IPS-NIHi7 (cell line): ENCODE results near the gene SCN10A.

Source experiments
- DNase-seq: peaks from one replicate; pipeline ENCODE4 v3.0.0; 2012; ENCODE audit warnings: mixed read lengths; ENCODE audit errors: extremely low spot score

The SCN10A gene

DNA sequence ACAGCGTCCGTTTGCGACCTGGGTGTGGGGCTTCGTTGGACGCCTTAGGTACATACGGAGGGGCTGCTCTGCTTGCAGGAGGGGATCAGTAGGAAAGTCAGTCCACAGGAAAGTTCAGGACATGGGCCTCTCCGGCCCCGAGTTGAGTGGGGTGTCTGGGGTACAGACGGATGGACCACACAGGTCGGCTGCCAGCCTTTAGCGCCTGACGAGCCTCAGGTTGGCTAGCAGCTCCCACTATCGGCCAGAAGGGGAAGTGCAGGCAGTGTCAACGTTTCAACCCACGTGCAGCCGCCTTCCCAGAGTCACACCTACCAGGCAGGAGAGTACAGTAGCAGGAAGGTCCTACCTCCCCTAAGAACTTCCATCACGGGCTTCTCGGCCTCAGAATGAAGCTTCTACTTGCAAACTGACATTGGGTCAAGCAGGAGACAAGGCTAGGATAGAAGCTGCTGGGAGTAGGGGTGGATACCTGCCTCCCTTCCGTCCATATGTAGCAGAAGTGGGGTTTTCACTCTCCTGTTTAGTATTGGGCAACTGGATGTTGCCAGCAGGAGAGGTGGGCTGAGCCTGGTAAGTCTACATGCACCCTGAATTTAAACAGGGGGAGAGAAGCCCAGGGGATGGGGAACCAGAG is 164.7 kb downstream of the SCN10A start:
- peak; percentile 84 for DNase-seq

DNA sequence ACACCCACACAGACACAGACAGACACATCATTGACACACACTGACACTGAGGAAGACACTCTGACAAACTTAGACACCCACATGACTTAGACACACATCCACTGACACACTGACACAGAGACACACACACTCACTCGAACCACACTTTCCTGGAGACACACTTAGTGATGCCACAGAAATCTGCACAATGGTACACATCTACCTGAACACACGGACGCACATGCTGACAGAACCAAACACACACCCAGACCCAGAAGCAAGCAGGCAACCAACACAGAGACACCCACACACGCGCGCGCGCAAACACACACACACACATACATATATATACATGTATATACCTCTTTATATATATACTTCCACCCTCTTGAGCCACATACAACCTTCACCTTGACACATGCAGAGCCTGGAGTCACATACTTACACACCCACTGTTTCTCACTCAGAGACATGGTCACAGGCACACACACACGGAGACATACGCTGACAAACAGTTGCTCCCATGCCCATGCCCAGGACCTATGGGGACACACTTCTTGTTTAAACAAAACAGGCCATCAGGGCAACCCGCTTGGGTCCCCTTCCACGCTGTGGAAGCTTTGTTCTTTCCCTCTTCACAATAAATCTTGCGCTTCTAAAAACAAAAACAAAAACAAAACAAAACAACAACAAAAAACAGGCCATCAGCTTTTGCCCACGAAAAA is 165.6 kb downstream of the SCN10A start:
- peak; percentile 2 for DNase-seq

DNA sequence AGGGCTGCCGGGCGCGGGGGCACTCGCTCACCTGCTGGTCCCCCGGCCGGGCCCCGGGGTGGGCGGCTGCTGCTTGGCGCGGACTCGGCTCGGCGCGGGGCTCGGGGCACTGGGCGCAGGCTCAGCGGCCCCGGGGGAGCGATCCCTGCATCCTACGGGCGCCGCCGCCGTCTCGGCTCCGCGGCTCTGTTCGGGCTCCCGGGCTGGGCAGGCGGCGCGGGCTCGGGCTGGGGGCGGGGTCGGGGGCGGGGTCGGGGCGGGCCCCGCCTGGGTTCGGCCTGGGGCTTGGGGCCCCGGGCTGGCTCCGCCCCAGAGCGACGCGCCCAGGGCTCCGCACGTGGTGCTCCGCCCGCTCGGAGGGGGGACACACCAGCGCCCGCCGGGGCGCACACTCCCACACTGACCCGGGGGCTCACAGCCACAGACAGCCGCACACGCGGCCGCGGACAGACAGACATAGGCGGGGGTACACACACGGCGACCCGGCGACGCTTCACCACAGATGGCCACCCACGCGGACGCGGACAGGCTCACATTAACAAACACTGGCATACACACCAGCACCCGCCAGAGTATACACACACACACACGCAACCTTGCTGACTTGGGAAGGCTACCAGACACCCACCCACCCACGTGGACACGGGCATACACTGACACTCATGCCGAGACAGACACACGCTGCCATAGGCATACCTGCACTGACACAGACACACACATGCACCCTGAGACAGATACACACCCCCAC is 166.3 kb downstream of the SCN10A start, which contains the start of gene SCN5A:
TSS of gene SCN5A (minus strand) at position 188 of the 748 bp plus-strand sequence. CDS start 16,380 bp downstream, outside the sequence.
- peak; percentile 93 for DNase-seq

DNA sequence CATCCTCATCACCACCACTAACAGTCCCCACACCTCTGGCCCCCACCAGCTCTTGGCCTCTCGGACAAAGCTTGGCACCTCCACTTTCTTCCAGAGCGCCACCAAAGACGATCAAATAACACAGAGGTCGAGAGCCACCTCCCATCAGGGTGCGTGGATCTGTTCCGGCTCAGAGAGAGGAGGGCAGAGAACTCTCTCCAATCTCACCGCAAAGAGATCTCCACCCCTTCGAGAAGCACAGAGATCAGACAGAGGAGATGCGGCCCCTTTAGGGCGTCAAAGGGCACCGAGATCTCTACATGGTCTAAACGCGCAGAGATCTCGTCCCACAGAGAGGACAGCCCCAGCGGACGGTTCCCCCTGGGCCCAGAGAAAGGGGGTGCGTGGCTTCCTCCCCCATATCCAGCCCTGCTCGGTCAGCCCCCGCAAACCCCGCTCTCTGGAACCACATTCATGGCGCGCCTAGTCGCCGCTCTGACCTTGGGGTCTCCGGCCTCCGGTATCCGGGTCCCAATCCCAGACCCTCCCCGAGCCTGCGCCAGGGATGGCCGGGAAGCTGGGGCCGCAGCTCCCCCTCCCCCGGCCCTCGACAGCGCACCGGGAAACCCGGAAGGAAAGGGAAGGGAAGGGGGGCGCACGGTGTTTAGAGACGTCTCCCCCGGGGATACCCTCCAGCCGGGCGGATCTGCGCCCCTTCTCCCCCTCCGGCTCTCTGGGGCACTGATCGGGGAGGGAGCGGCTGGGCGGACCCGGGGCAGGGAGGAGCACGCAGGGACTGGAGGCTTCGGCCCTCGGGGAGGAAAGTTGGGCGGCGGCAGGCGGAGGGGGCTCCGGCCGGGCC is 167.1 kb downstream of the SCN10A start:
- DNase-seq, result peak; percentile 45

DNA sequence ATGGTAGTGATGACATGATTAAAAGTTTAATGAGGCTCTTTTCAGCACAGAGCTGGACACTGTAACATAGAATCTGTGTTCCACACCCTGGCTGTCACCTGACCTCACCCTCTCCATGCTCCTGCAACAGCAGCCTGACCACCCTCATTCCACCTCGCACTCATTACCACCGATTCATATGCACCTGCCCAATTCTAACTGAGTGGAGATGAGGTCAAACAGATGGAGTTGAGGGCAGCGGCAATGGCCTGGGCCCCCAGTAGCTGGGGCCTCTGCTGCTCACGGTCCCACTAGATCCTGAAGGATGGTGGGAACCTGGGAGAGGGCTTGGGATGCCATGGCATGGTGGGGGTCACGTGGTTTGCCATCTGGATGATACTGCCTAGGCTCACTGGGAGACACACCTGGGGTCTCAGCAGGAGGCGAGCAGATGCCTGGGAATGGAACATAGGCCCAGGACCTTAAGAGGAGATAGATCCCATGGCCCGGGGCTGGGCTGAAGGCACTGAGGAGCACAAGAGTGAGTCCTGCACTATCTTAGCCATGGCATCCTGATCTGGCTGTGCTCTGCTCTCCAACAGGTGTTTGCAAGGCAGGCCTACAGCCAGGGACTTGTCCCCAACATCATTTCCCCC is 167.9 kb downstream of the SCN10A start:
- no peak for DNase-seq

DNA sequence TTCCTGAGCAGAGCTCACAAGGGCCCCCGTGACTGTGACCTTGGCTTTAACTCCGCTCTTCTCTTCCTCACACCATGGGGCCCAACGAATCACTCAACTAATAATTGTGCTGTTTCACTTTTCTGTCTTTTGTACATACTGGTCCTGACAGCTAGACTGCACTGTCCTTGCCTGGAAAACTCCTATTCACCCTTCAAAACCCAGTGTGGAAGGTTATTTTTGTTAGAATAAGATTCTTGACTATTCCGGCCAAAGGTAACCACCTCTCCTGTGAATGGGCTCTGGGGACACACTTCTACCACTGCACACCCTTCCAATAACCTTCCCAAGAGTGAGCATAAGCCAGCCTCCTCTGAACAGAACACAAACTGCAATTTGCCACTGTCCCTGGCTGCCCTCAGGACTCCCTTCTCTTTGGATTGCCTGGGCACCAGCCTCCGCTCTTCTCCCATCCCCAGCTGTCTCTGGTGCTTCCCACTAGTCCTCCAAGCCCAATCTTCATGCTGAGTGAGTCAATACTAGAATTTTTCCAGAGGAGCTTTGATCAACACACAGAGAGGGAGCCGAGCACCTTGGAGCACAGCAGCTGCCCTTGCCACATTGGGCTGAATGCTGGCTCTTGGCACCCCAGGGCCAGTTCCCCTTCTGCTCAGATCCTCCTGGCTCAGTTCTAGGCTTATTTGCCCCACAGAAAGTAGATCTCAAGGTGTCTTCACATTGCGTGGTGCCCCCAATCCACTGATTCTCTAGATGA is 168.6 kb downstream of the SCN10A start:
- DNase-seq, result no peak
